Cardiac fibroblast (primary cell): Measurements from ENCODE around the gene ATP9B.

Experiments
- DNase-seq, 2 donors: peaks; one replicate each; pipeline versions ENCODE4 v3.0.0 to v3.0.0-alpha.2; 2010; ENCODE audit warnings: low read depth in 2 of 2
- H3K4me3 ChIP-seq, 2 donors: replicated peaks in 1 of 2; 1 replicate in 1 of 2; 2 replicates in 1 of 2; pipeline ENCODE4 v1.5.1; 2011; ENCODE audit warnings: low read depth in 2 of 2, low read length in 2 of 2, mild to moderate bottlenecking in 2 of 2, moderate library complexity in 1 of 2
- CTCF ChIP-seq: IDR thresholded peaks from one replicate; pipeline ENCODE4 v1.5.1; 2011; ENCODE audit warnings: low read depth, mild to moderate bottlenecking, low read length, inconsistent platforms

Gene ATP9B

GRCh38 chr18:79193826-79194225 is 124.6 kb downstream of the ATP9B start:
- DNase-seq, result no peak
- no peak for TF ChIP-seq CTCF
- no peak overlapping the region for H3K4me3 ChIP-seq

GRCh38 chr18:79195716-79196683 is 126.8 kb downstream of the ATP9B start:
- no peak overlapping the region for H3K4me3 ChIP-seq
- DNase-seq, result no peak
- no peak for TF ChIP-seq CTCF

GRCh38 chr18:79197531-79197930 is 128.3 kb downstream of the ATP9B start:
- no peak overlapping the region for H3K4me3 ChIP-seq
- no peak for DNase-seq
- TF ChIP-seq CTCF, result no peak

- peak; percentile 12 to 18 for DNase-seq
- no peak for TF ChIP-seq CTCF
- no peak overlapping the region for H3K4me3 ChIP-seq
These were observed 130.6 kb downstream of the ATP9B start for GRCh38 chr18:79199691-79200374.

GRCh38 chr18:79200546-79201268 is 131.5 kb downstream of the ATP9B start:
- no peak for TF ChIP-seq CTCF
- peak; percentile 19 to 26 for DNase-seq

GRCh38 chr18:79203017-79203605 is 133.9 kb downstream of the ATP9B start:
- DNase-seq, result peak in 1 of 2 donors; percentile 11
- TF ChIP-seq CTCF, result no peak
- H3K4me3 ChIP-seq, result no peak overlapping the region

More at GRCh38 chr18:79200546-79201268, 131.5 kb downstream of the ATP9B start:
- no peak overlapping the region for H3K4me3 ChIP-seq
